Measurements from ENCODE around the gene CHID1.

The CHID1 gene

GRCh38 chr11:818396-819128 is 92.0 kb downstream of the CHID1 start, which contains the start of gene PNPLA2:
Gene PNPLA2, plus strand, starts transcription at chr11:818914. Its CDS starts 805 bp downstream, at chr11:819719.
- no peak for DNase-seq
